ENCODE results near the gene PBX1.

DNA sequence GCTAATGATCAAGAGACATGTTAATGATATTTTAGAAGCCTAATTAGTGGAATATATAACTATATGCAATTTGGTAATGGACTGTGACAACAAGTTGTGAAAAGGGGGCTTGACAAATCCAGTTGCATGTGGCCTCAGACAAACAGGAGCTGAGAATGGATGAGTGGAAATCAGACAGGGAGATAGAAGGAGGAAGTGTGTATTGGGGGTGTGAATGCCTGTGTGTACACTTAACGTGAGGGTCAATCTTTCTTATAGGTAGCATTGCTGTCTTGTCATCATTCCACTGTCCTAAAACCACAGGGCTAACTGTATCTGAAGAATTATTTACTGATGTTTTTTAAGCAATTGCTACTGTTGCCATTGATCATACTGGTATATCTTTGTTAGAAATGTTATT lies 64.8 kb downstream of the PBX1 start:
- no peak for TF ChIP-seq FOXP4 (CRISPR knock-in tag; IDR thresholded peaks at IDR 0.05)
- TF ChIP-seq, protein P1, sequence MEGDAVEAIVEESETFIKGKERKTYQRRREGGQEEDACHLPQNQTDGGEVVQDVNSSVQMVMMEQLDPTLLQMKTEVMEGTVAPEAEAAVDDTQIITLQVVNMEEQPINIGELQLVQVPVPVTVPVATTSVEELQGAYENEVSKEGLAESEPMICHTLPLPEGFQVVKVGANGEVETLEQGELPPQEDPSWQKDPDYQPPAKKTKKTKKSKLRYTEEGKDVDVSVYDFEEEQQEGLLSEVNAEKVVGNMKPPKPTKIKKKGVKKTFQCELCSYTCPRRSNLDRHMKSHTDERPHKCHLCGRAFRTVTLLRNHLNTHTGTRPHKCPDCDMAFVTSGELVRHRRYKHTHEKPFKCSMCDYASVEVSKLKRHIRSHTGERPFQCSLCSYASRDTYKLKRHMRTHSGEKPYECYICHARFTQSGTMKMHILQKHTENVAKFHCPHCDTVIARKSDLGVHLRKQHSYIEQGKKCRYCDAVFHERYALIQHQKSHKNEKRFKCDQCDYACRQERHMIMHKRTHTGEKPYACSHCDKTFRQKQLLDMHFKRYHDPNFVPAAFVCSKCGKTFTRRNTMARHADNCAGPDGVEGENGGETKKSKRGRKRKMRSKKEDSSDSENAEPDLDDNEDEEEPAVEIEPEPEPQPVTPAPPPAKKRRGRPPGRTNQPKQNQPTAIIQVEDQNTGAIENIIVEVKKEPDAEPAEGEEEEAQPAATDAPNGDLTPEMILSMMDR (IDR thresholded peaks at IDR 0.05) = no peak
- TF ChIP-seq CREM (CRISPR knock-in tag; IDR thresholded peaks at IDR 0.05) = no peak
- no peak for TF ChIP-seq FOXK1 (CRISPR knock-in tag; IDR thresholded peaks at IDR 0.05)
- TF ChIP-seq, protein P2, sequence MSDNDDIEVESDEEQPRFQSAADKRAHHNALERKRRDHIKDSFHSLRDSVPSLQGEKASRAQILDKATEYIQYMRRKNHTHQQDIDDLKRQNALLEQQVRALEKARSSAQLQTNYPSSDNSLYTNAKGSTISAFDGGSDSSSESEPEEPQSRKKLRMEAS (CRISPR knock-in tag; IDR thresholded peaks at IDR 0.05) = no peak
- no peak for TF ChIP-seq PRDM15 (CRISPR knock-in tag; IDR thresholded peaks at IDR 0.05)
- TF ChIP-seq SMAD3 (CRISPR knock-in tag; IDR thresholded peaks at IDR 0.05; ENCODE audit: borderline replicate concordance) = no peak
- no peak for TF ChIP-seq ZNF317 (CRISPR knock-in tag; IDR thresholded peaks at IDR 0.05; ENCODE audit: borderline replicate concordance, low read depth)
- no peak for TF ChIP-seq CBFB (CRISPR knock-in tag; IDR thresholded peaks at IDR 0.05; ENCODE audit: low read depth)
- TF ChIP-seq ZNF232 (CRISPR knock-in tag; IDR thresholded peaks at IDR 0.05) = no peak
